A549 (cell line): ENCODE results near the gene RAD51B. TPM values are rescaled to one million over a fixed set of nuclear protein-coding genes. Genes with fewer than 3 reads are reported as not detected.

Experiments used
- ATAC-seq, 2 experiments: fragments of 200-7000 bp in 1 of 2; fragments of >200 bp in 1 of 2; cut with Nextera tagmentation in 1 of 2; cut with Tn5 transposase in 1 of 2; 3 replicates each; pipeline versions ENCODE4 v1.8.0 to v1.9.1; 2018 to 2020; ENCODE audit warnings: mild to moderate bottlenecking in 1 of 2, moderate library complexity in 1 of 2
- CTCF ChIA-PET: fragments of 300-600 bp; sonication (Branson Sonifier 250); formaldehyde crosslinking; extraction: SDS; loops from one replicate; lab custom pipeline; 2021; ENCODE audit warnings: antibody characterized with exemption, inconsistent platforms; lab: Yijun Ruan, JAX
- POLR2A ChIA-PET: fragments of 350-600 bp; formaldehyde crosslinking; extraction: SDS; loops from one replicate; lab custom pipeline; 2021; ENCODE audit warnings: antibody characterized with exemption, inconsistent platforms; lab: Yijun Ruan, JAX
- DNase-seq, 2 experiments: peaks; one replicate each; pipeline versions ENCODE4 v3.0.0 to v3.0.0-alpha.2; 2011 to 2016; ENCODE audit warnings: low read depth in 1 of 2, low spot score in 1 of 2
- FAIRE-seq: peaks from 2 replicates; lab custom pipeline; 2011; peaks lifted over from hg19 to GRCh38; lab: Jason Lieb, UNC
- H3K27ac ChIP-seq, 2 experiments: fragments of >200 bp; sonication (Bioruptor Twin); formaldehyde crosslinking; 3 replicates each; pipeline ENCODE4 v1.5.1; 2016 to 2017
- H3K4me1 ChIP-seq: fragments of >200 bp; sonication (Bioruptor Twin); formaldehyde crosslinking; 3 replicates; pipeline ENCODE4 v1.6.1; 2016
- H3K4me2 ChIP-seq: fragments of >200 bp; sonication (Bioruptor Twin); formaldehyde crosslinking; 3 replicates; pipeline ENCODE4 v1.6.1; 2016
- H3K4me3 ChIP-seq: fragments of >200 bp; sonication (Bioruptor Twin); formaldehyde crosslinking; 3 replicates; pipeline ENCODE4 v1.5.1; 2016
- H3K9me3 ChIP-seq: fragments of >200 bp; sonication (Bioruptor Twin); formaldehyde crosslinking; 3 replicates; pipeline ENCODE4 v1.6.1; 2016
- CHD4 ChIP-seq: fragments of 200-600 bp; sonication (generic); IDR thresholded peaks from 2 replicates; pipeline ENCODE4 v1.6.1; 2016; ENCODE audit warnings: antibody characterized with exemption, mild to moderate bottlenecking, borderline replicate concordance
- ELK1 ChIP-seq: fragments of 150-350 bp; IDR thresholded peaks from 2 replicates; pipeline ENCODE4 v1.6.1; 2014; ENCODE audit warnings: low read depth, mild to moderate bottlenecking, low read length
- EP300 ChIP-seq, 2 experiments: fragments of >200 bp; sonication (Bioruptor Twin); formaldehyde crosslinking; IDR thresholded peaks; 2 replicates in 1 of 2; 3 replicates in 1 of 2; pipeline ENCODE4 v1.6.1; 2016 to 2017
- FOSL2 ChIP-seq, 2 experiments: fragments of 450-650 bp in 1 of 2; fragments of >200 bp in 1 of 2; sonication (Bioruptor Twin) in 1 of 2; formaldehyde crosslinking; IDR thresholded peaks; 2 replicates each; pipeline versions ENCODE4 v1.5.0 to v1.6.1; 2016 to 2020; ENCODE audit warnings: mild to moderate bottlenecking in 1 of 2, moderate library complexity in 1 of 2
- FOXS1 ChIP-seq: fragments of 250-450 bp; sonication (Bioruptor Pico); IDR thresholded peaks from 2 replicates; pipeline ENCODE4 v1.5.0; 2020; ENCODE audit warnings: mild to moderate bottlenecking, moderate library complexity
- HMGXB4 ChIP-seq: fragments of 250-450 bp; sonication (Bioruptor Pico); IDR thresholded peaks from 2 replicates; pipeline ENCODE4 v1.5.0; 2021; ENCODE audit warnings: mild to moderate bottlenecking, moderate library complexity, borderline replicate concordance
- JUNB ChIP-seq: fragments of >200 bp; sonication (Bioruptor Twin); formaldehyde crosslinking; IDR thresholded peaks from 2 replicates; pipeline ENCODE4 v1.6.1; 2016
- NPAS2 ChIP-seq: fragments of 250-450 bp; sonication (Bioruptor Pico); IDR thresholded peaks from 2 replicates; pipeline ENCODE4 v1.8.0; 2022; ENCODE audit warnings: mild to moderate bottlenecking, moderate library complexity, borderline replicate concordance
- PBX3 ChIP-seq: IDR thresholded peaks from 2 replicates; pipeline ENCODE4 v1.6.1; 2012
- POLR2A ChIP-seq: IDR thresholded peaks from 2 replicates; pipeline ENCODE4 v1.6.1; 2012; ENCODE audit warnings: mild to moderate bottlenecking, low read length
- POLR2AphosphoS2 ChIP-seq: conservative IDR thresholded peaks from 2 replicates; pipeline ENCODE4 v1.6.1; 2012; ENCODE audit warnings: low read length, improper control_type of control experiment, inconsistent platforms
- RAD21 ChIP-seq, 2 experiments: fragments of >200 bp in 1 of 2; sonication (Bioruptor Twin) in 1 of 2; formaldehyde crosslinking in 1 of 2; IDR thresholded peaks in 1 of 2; conservative IDR thresholded peaks in 1 of 2; 2 replicates in 1 of 2; 3 replicates in 1 of 2; pipeline ENCODE4 v1.6.1; 2012 to 2018; ENCODE audit warnings: inconsistent platforms in 1 of 2
- ZNF302 ChIP-seq: fragments of 250-450 bp; sonication (Bioruptor Pico); IDR thresholded peaks from 2 replicates; pipeline ENCODE4 v1.9.0; 2021; ENCODE audit warnings: inconsistent platforms, mild to moderate bottlenecking, moderate library complexity
- WGBS: methylation state at CpG from one replicate; pipeline ENCODE4 v1.1.6; 2017; ENCODE audit errors: missing lambda C conversion rate; 5-methylcytosine and 5-hydroxymethylcytosine counted together
- polyA plus RNA-seq, 4 experiments: library from polyadenylated mRNA; depleted of rRNA in 3 of 4; stranded (reverse); fragments of >200 nt; fragmentation: RNase III in 1 of 4; extraction: RNeasy Plus Mini Kit Qiagen cat#74134 plus additional on column Dnase treatment in 1 of 4; gene quantifications; 2 replicates in 3 of 4; 3 replicates in 1 of 4; pipeline ENCODE4 v1.2.3, GENCODE V29; 2011 to 2017
- TF ChIP-seq, protein P1 (sequence below): fragments of 250-450 bp; sonication (Bioruptor Pico); IDR thresholded peaks from 2 replicates; pipeline ENCODE4 v1.5.0; 2020; ENCODE audit warnings: low read depth, mild to moderate bottlenecking, moderate library complexity
- TF ChIP-seq, protein P2 (sequence below): fragments of >200 bp; sonication (Bioruptor Twin); formaldehyde crosslinking; IDR thresholded peaks from 2 replicates; pipeline ENCODE4 v1.6.1; 2016

RAD51B gene
- polyA plus RNA-seq, 2 of the 4 experiments (the other 2 are of a cell fraction) = 7.2 to 10.8 TPM

GRCh38 chr14:68774771-68775613, 955.4 kb downstream of the RAD51B start:
- no peak for FAIRE-seq
- peaks cover 22% of the 10 kb centered on the region for H3K9me3 ChIP-seq
- peaks cover 23% of the 10 kb centered on the region for H3K4me1 ChIP-seq
- ATAC-seq = peak; percentile 36 to 66; a peak in 5 of 6 replicates
- WGBS = 95% methylated on average over 4 of the region's 4 CpGs
- 0 out of 3 replicates have a peak overlapping the region, but pooled peaks have one; percentile 3 for H3K4me2 ChIP-seq
- POLR2A ChIA-PET = interaction anchor here (2.2 kb wide), 1 partner anchor 18 kb away, joined by 10 read pairs; the partner anchor contains the start of gene ZFP36L1
- DNase-seq = peak in 1 of 2 experiments; percentile 81
- no peak overlapping the region for H3K4me3 ChIP-seq
- no peak for TF ChIP-seq ELK1
- no peak for TF ChIP-seq FOSL2 (IDR thresholded peaks at IDR 0.05)
- TF ChIP-seq FOSL2 (CRISPR knock-in tag; IDR thresholded peaks at IDR 0.05) = peak; percentile 34; the same call in 1 of the 2 replicates
- 0 out of 5 replicates have a peak, but pooled peaks of 1 of the 2 experiments have one; percentile 8 for TF ChIP-seq RAD21 (conservative IDR thresholded peaks at IDR 0.05 in 1 of 2, IDR thresholded peaks at IDR 0.05 in 1 of 2)
- 0 out of 2 replicates have a peak, but pooled peaks have one; percentile 23 for TF ChIP-seq JUNB
- TF ChIP-seq NPAS2 (CRISPR knock-in tag) = no peak
- TF ChIP-seq ZNF302 (CRISPR knock-in tag) = no peak
- CTCF ChIA-PET = interaction anchor here (1.1 to 1.3 kb wide), 5 partner anchors 12 to 488 kb away, joined by 3 to 4 read pairs (median 3); no protein-coding TSS in a partner anchor
- H3K27ac ChIP-seq = peak overlapping the region; percentile 13 to 94

GRCh38 chr14:68775614-68776126, 956.1 kb downstream of the RAD51B start:
- no peak for TF ChIP-seq POLR2AphosphoS2
- TF ChIP-seq CHD4 = no peak
- TF ChIP-seq, protein P1, sequence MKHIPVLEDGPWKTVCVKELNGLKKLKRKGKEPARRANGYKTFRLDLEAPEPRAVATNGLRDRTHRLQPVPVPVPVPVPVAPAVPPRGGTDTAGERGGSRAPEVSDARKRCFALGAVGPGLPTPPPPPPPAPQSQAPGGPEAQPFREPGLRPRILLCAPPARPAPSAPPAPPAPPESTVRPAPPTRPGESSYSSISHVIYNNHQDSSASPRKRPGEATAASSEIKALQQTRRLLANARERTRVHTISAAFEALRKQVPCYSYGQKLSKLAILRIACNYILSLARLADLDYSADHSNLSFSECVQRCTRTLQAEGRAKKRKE (CRISPR knock-in tag) = no peak
- TF ChIP-seq, protein P2, sequence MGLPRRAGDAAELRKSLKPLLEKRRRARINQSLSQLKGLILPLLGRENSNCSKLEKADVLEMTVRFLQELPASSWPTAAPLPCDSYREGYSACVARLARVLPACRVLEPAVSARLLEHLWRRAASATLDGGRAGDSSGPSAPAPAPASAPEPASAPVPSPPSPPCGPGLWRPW = no peak
- no peak for TF ChIP-seq HMGXB4 (CRISPR knock-in tag)
- TF ChIP-seq ZNF302 (CRISPR knock-in tag) = no peak
- TF ChIP-seq FOXS1 = no peak
- no peak for TF ChIP-seq JUNB
- no peak for TF ChIP-seq POLR2A
- TF ChIP-seq PBX3 = no peak
- no peak for TF ChIP-seq EP300 (IDR thresholded peaks at IDR 0.05)
- peaks cover 30% of the 10 kb centered on the region for H3K4me1 ChIP-seq
- POLR2A ChIA-PET = interaction anchor here (2.2 kb wide), 1 partner anchor 17 kb away, joined by 10 read pairs; the partner anchor contains the start of gene ZFP36L1
- no peak for ATAC-seq
- no peak overlapping the region for H3K4me2 ChIP-seq
- 98% methylated on average over 6 of the region's 6 CpGs for WGBS
- H3K4me3 ChIP-seq = no peak overlapping the region
- FAIRE-seq = no peak
- DNase-seq = no peak
- H3K9me3 ChIP-seq = peaks cover 22% of the 10 kb centered on the region
- CTCF ChIA-PET = interaction anchor here (1.1 to 1.3 kb wide), 4 partner anchors 12 to 488 kb away, joined by 3 to 4 read pairs (median 3); no protein-coding TSS in a partner anchor
- H3K27ac ChIP-seq = peak overlapping the region; percentile 38 to 94; a peak in 5 of 6 replicates
